H1 (cell line): ENCODE measurements around the gene CCDC196. TPM values are rescaled to one million over a fixed set of nuclear protein-coding genes. Genes with fewer than 3 reads are reported as not detected.

Source experiments
- CBX5 ChIP-seq: fragments of 300-800, 300-1000 bp; sonication (generic); IDR thresholded peaks from 2 replicates; pipeline ENCODE4 v1.7.1; 2016; ENCODE audit warnings: antibody characterized with exemption, low read length, low read depth
- CBX8 ChIP-seq: fragments of 300-800, 300-1000 bp; sonication (generic); IDR thresholded peaks from 2 replicates; pipeline ENCODE4 v1.7.1; 2016; ENCODE audit warnings: low read depth, low read length, borderline replicate concordance
- CREB1 ChIP-seq: IDR thresholded peaks from 2 replicates; pipeline ENCODE4 v1.6.1; 2012; ENCODE audit warnings: inconsistent platforms
- CTBP2 ChIP-seq: IDR thresholded peaks from 2 replicates; pipeline ENCODE4 v1.7.0; 2011; ENCODE audit warnings: borderline replicate concordance, mild to moderate bottlenecking, moderate library complexity, mixed read lengths, low read length; ENCODE audit not compliant: insufficient read depth, insufficient read length
- GTF2F1 ChIP-seq: IDR thresholded peaks from 2 replicates; pipeline ENCODE4 v1.6.1; 2012; ENCODE audit warnings: low read depth, low read length, improper control_type of control experiment, borderline replicate concordance
- HDAC2 ChIP-seq, 2 experiments: fragments of 300-600 bp in 1 of 2; sonication (generic) in 1 of 2; IDR thresholded peaks; 2 replicates each; pipeline ENCODE4 v1.6.1; 2011 to 2012; ENCODE audit warnings: low read depth in 2 of 2, low read length in 2 of 2, mild to moderate bottlenecking in 2 of 2, moderate library complexity in 2 of 2, borderline replicate concordance in 1 of 2, inconsistent platforms in 1 of 2
- KDM4A ChIP-seq: IDR thresholded peaks from one replicate; pipeline ENCODE4 v1.7.1; 2012; ENCODE audit warnings: low read depth, mild to moderate bottlenecking, moderate library complexity, low read length, inconsistent platforms; ENCODE audit not compliant: severe bottlenecking
- PHF8 ChIP-seq: fragments of 200-600 bp; sonication (generic); conservative IDR thresholded peaks from 2 replicates; pipeline ENCODE4 v1.7.1; 2012; ENCODE audit warnings: low read depth, mild to moderate bottlenecking, inconsistent platforms, low read length, moderate library complexity
- SIX5 ChIP-seq: IDR thresholded peaks from 2 replicates; pipeline ENCODE4 v1.6.1; 2011; ENCODE audit warnings: mild to moderate bottlenecking, low read depth, low read length
- SUZ12 ChIP-seq: fragments of 200-600 bp; sonication (generic); IDR thresholded peaks from 2 replicates; pipeline ENCODE4 v1.6.1; 2012; ENCODE audit warnings: mild to moderate bottlenecking, inconsistent platforms, low read length, moderate library complexity, mixed read lengths
- TEAD4 ChIP-seq: IDR thresholded peaks from 2 replicates; pipeline ENCODE4 v1.6.1; 2012; ENCODE audit warnings: low read depth, low read length, inconsistent platforms, mixed read lengths
- polyA plus RNA-seq, 7 experiments: library from polyadenylated mRNA; depleted of rRNA in 3 of 7; stranded (reverse) in 5 of 7; unstranded in 2 of 7; fragments of >200 nt in 5 of 7; fragments of 200-250 nt in 2 of 7; gene quantifications; 1 replicate in 5 of 7; 2 replicates in 1 of 7; 4 replicates in 1 of 7; pipeline versions ENCODE4 v1.2.1 to v1.2.3, GENCODE V29; 2011 to 2013; ENCODE audit warnings: missing spikeins in 2 of 7, mixed read lengths in 2 of 7
- total RNA-seq: library from RNA; stranded (reverse); fragmentation: NEBNext Ultra II Directional; extraction: Animal tissue kit (Norgen Biotek cat#: 25700); gene quantifications from 2 replicates; pipeline ENCODE4 v1.2.1, GENCODE V29; 2021

The CCDC196 gene
- total and polyA plus RNA-seq, 2 of the 8 experiments (the other 6 are each of a cell fraction or from before 2014, with no cell fraction given) = not detected

- TF ChIP-seq KDM4A = peak; percentile 59
- no peak for TF ChIP-seq TEAD4
- TF ChIP-seq SUZ12 = peak; percentile 45; the same call in 1 of the 2 replicates
- no peak for TF ChIP-seq SIX5
- no peak for TF ChIP-seq CREB1
- no peak for TF ChIP-seq CBX8
- no peak for TF ChIP-seq CBX5
- no peak for TF ChIP-seq GTF2F1
- TF ChIP-seq PHF8 = peak; percentile 46
- TF ChIP-seq CTBP2 = no peak
- 0 out of 4 replicates have a peak, but pooled peaks of 1 of the 2 experiments have one; percentile 40 for TF ChIP-seq HDAC2 (IDR thresholded peaks at IDR 0.05; ENCODE audit: borderline replicate concordance in 1 of 2, low read depth in 2 of 2, low read length in 2 of 2)
Observed at GRCh38 chr14:66507181-66507721, 21.1 kb downstream of the CCDC196 start (continued).
